H1 (cell line): Measurements from ENCODE around the gene DHRS3. TPM values are rescaled to one million over a fixed set of nuclear protein-coding genes. Genes with fewer than 3 reads are reported as not detected.
A peak's percentile ranks its signal among the peaks of the same experiment; 100 is the strongest.

Source experiments
- CTCF ChIA-PET: fragments of 300-600 bp; sonication (Branson Sonifier 250); formaldehyde crosslinking; loops from one replicate; lab custom pipeline; 2021; ENCODE audit not compliant: partially characterized antibody; lab: Charles Lee
- POLR2A ChIA-PET: fragments of 300-600 bp; sonication (Branson Sonifier 250); formaldehyde crosslinking; loops from one replicate; lab custom pipeline; 2021; ENCODE audit warnings: inconsistent platforms; ENCODE audit not compliant: partially characterized antibody; lab: Charles Lee
- DNase-seq, 2 experiments: peaks; one replicate each; pipeline versions ENCODE4 v3.0.0 to v3.0.0-alpha.2; 2010 to 2022; ENCODE audit warnings: low spot score in 2 of 2, low read depth in 1 of 2, mixed read lengths in 1 of 2
- FAIRE-seq: peaks from 2 replicates; lab custom pipeline; 2011; peaks lifted over from hg19 to GRCh38; lab: Jason Lieb, UNC
- H2AFZ ChIP-seq: 2 replicates; pipeline ENCODE4 v1.8.1; 2012; ENCODE audit warnings: low read length, inconsistent platforms
- H2AK5ac ChIP-seq: 2 replicates; pipeline ENCODE4 v1.6.1; 2013; ENCODE audit warnings: low read depth, low read length
- H2BK120ac ChIP-seq: replicated peaks from 2 replicates; pipeline ENCODE3; 2013; ENCODE audit warnings: low read depth, low read length, inconsistent platforms
- H2BK12ac ChIP-seq: 2 replicates; pipeline ENCODE4 v1.6.1; 2013; ENCODE audit warnings: low read depth, low read length
- H2BK15ac ChIP-seq: 2 replicates; pipeline ENCODE4 v1.6.1; 2013; ENCODE audit warnings: low read length
- H2BK20ac ChIP-seq: 2 replicates; pipeline ENCODE4 v1.6.1; 2013; ENCODE audit warnings: low read length
- H2BK5ac ChIP-seq: 2 replicates; pipeline ENCODE4 v1.6.1; 2013; ENCODE audit warnings: low read depth, low read length
- H3K14ac ChIP-seq: 2 replicates; pipeline ENCODE4 v1.6.1; 2013; ENCODE audit warnings: inconsistent platforms; ENCODE audit not compliant: insufficient read length
- H3K18ac ChIP-seq: 2 replicates; pipeline ENCODE4 v1.6.1; 2013; ENCODE audit warnings: low read length; ENCODE audit errors: extremely low read depth
- H3K23ac ChIP-seq: 2 replicates; pipeline ENCODE4 v1.6.1; 2013; ENCODE audit warnings: inconsistent platforms; ENCODE audit not compliant: insufficient read length
- H3K23me2 ChIP-seq: 2 replicates; pipeline ENCODE4 v1.6.1; 2013; ENCODE audit warnings: low read depth, low read length
- H3K27ac ChIP-seq: 2 replicates; pipeline ENCODE4 v1.6.1; 2011; ENCODE audit warnings: low read depth, low read length, inconsistent platforms
- H3K27me3 ChIP-seq, 4 experiments: replicated peaks in 1 of 4; 1 replicate in 1 of 4; 2 replicates in 3 of 4; pipeline versions ENCODE4 v1.6.1 to v1.8.1; 2011 to 2013; ENCODE audit warnings: low read length in 3 of 4, mild to moderate bottlenecking in 3 of 4, inconsistent platforms in 2 of 4, mixed read lengths in 2 of 4, moderate library complexity in 1 of 4; ENCODE audit not compliant: control insufficient read depth in 3 of 4, insufficient read depth in 3 of 4; ENCODE audit errors: extremely low read depth in 1 of 4
- H3K36me3 ChIP-seq, 4 experiments: 2 replicates each; pipeline versions ENCODE4 v1.6.1 to v1.8.1; 2011 to 2013; ENCODE audit warnings: mild to moderate bottlenecking in 4 of 4, low read length in 3 of 4, moderate library complexity in 2 of 4, control low read depth in 1 of 4, inconsistent platforms in 1 of 4; ENCODE audit not compliant: insufficient read depth in 4 of 4, control insufficient read depth in 2 of 4
- H3K4ac ChIP-seq: replicated peaks from 2 replicates; pipeline ENCODE3; 2013; ENCODE audit warnings: low read length, low read depth, mixed read lengths, inconsistent platforms; ENCODE audit not compliant: insufficient read length
- H3K4me1 ChIP-seq, 4 experiments: replicated peaks in 1 of 4; 1 replicate in 1 of 4; 2 replicates in 3 of 4; pipeline versions ENCODE4 v1.6.1 to v1.8.1; 2011 to 2013; ENCODE audit warnings: low read length in 3 of 4, inconsistent platforms in 2 of 4, mixed read lengths in 1 of 4; ENCODE audit not compliant: insufficient read depth in 4 of 4, control insufficient read depth in 3 of 4
- H3K4me2 ChIP-seq, 2 experiments: 2 replicates each; pipeline versions ENCODE4 v1.6.1 to v1.8.1; 2011 to 2013; ENCODE audit warnings: low read depth in 2 of 2, low read length in 2 of 2, control low read depth in 1 of 2, inconsistent platforms in 1 of 2, mild to moderate bottlenecking in 1 of 2; ENCODE audit not compliant: insufficient read depth in 1 of 2
- H3K4me3 ChIP-seq, 4 experiments: fragments of 200-600, 300-600 bp in 1 of 4; sonication (generic), shearing (Covaris generic), sonication (Bioruptor Twin) in 1 of 4; 2 replicates each; pipeline versions ENCODE4 v1.5.1 to v1.8.1; 2011 to 2016; ENCODE audit warnings: low read length in 4 of 4, low read depth in 3 of 4, control low read depth in 2 of 4, inconsistent platforms in 2 of 4, mild to moderate bottlenecking in 2 of 4, mixed read lengths in 1 of 4, moderate library complexity in 1 of 4; ENCODE audit not compliant: insufficient read depth in 2 of 4; ENCODE audit errors: extremely low read depth in 1 of 4
- H3K56ac ChIP-seq: replicated peaks from 2 replicates; pipeline ENCODE3; 2013; ENCODE audit warnings: low read depth, mild to moderate bottlenecking, mixed read lengths, low read length, inconsistent platforms; ENCODE audit not compliant: insufficient read length
- H3K79me1 ChIP-seq: 2 replicates; pipeline ENCODE4 v1.6.1; 2013; ENCODE audit warnings: low read depth, low read length, control low read depth
- H3K79me2 ChIP-seq, 2 experiments: 2 replicates each; pipeline versions ENCODE4 v1.6.1 to v1.8.1; 2012 to 2013; ENCODE audit warnings: low read length in 2 of 2, mild to moderate bottlenecking in 2 of 2, inconsistent platforms in 1 of 2; ENCODE audit not compliant: insufficient read depth in 2 of 2, control insufficient read depth in 1 of 2
- H3K9ac ChIP-seq, 4 experiments: replicated peaks in 1 of 4; 1 replicate in 1 of 4; 2 replicates in 3 of 4; pipeline versions ENCODE4 v1.6.1 to v1.8.1; 2011 to 2013; ENCODE audit warnings: low read depth in 3 of 4, low read length in 3 of 4, control low read depth in 2 of 4, mild to moderate bottlenecking in 2 of 4, moderate library complexity in 2 of 4, inconsistent platforms in 1 of 4; ENCODE audit errors: extremely low read depth in 1 of 4
- H3K9me3 ChIP-seq, 2 experiments: 2 replicates each; pipeline versions ENCODE4 v1.6.1 to v1.8.1; 2012 to 2013; ENCODE audit warnings: mild to moderate bottlenecking in 2 of 2, moderate library complexity in 2 of 2, control low read depth in 1 of 2, inconsistent platforms in 1 of 2, low read depth in 1 of 2, low read length in 1 of 2, mixed read lengths in 1 of 2; ENCODE audit not compliant: insufficient read depth in 2 of 2
- H4K20me1 ChIP-seq, 2 experiments: replicated peaks in 1 of 2; 2 replicates each; pipeline versions ENCODE3 to v1.8.1; 2011 to 2013; ENCODE audit warnings: inconsistent platforms in 2 of 2, low read length in 2 of 2, mild to moderate bottlenecking in 1 of 2; ENCODE audit not compliant: insufficient read depth in 2 of 2, control insufficient read depth in 1 of 2
- H4K5ac ChIP-seq: 2 replicates; pipeline ENCODE4 v1.6.1; 2013; ENCODE audit warnings: low read length, low read depth, mixed read lengths, inconsistent platforms; ENCODE audit not compliant: insufficient read length
- H4K8ac ChIP-seq: 2 replicates; pipeline ENCODE4 v1.8.0; 2013; ENCODE audit warnings: mild to moderate bottlenecking, moderate library complexity, low read length, inconsistent platforms; ENCODE audit not compliant: insufficient read depth; ENCODE audit errors: extremely low read depth
- H4K91ac ChIP-seq: replicated peaks from 2 replicates; pipeline ENCODE3; 2013; ENCODE audit warnings: low read length, mixed read lengths, inconsistent platforms; ENCODE audit not compliant: insufficient read length
- ASH2L ChIP-seq: fragments of 200-600, 300-600 bp; sonication (generic); IDR thresholded peaks from one replicate; pipeline ENCODE4 v1.7.1; 2017; ENCODE audit warnings: low read length
- CREB1 ChIP-seq: IDR thresholded peaks from 2 replicates; pipeline ENCODE4 v1.6.1; 2012; ENCODE audit warnings: inconsistent platforms
- WGBS, 2 experiments: shearing (Covaris generic) in 1 of 2; methylation state at CpG; one replicate each; pipeline versions ENCODE4 v1.1.6 to v1.1.7; 2013 to 2015; ENCODE audit warnings: low lambda C conversion rate in 2 of 2, mixed read lengths in 2 of 2, inconsistent platforms in 1 of 2, low coverage in 1 of 2, missing lambda C conversion rate in 1 of 2; ENCODE audit not compliant: insufficient replicate concordance in 2 of 2, insufficient coverage in 1 of 2, insufficient read length in 1 of 2; ENCODE audit errors: extremely low coverage in 1 of 2, missing lambda C conversion rate in 1 of 2; 5-methylcytosine and 5-hydroxymethylcytosine counted together
- polyA plus RNA-seq, 7 experiments: library from polyadenylated mRNA; depleted of rRNA in 3 of 7; stranded (reverse) in 5 of 7; unstranded in 2 of 7; fragments of >200 nt in 5 of 7; fragments of 200-250 nt in 2 of 7; gene quantifications; 1 replicate in 5 of 7; 2 replicates in 1 of 7; 4 replicates in 1 of 7; pipeline versions ENCODE4 v1.2.1 to v1.2.3, GENCODE V29; 2011 to 2013; ENCODE audit warnings: missing spikeins in 2 of 7, mixed read lengths in 2 of 7
- total RNA-seq: library from RNA; stranded (reverse); fragmentation: NEBNext Ultra II Directional; extraction: Animal tissue kit (Norgen Biotek cat#: 25700); gene quantifications from 2 replicates; pipeline ENCODE4 v1.2.1, GENCODE V29; 2021

DHRS3 gene
- total and polyA plus RNA-seq, 2 of the 8 experiments (the other 6 are each of a cell fraction or from before 2014, with no cell fraction given), result 32.5 to 36.4 TPM

DNA sequence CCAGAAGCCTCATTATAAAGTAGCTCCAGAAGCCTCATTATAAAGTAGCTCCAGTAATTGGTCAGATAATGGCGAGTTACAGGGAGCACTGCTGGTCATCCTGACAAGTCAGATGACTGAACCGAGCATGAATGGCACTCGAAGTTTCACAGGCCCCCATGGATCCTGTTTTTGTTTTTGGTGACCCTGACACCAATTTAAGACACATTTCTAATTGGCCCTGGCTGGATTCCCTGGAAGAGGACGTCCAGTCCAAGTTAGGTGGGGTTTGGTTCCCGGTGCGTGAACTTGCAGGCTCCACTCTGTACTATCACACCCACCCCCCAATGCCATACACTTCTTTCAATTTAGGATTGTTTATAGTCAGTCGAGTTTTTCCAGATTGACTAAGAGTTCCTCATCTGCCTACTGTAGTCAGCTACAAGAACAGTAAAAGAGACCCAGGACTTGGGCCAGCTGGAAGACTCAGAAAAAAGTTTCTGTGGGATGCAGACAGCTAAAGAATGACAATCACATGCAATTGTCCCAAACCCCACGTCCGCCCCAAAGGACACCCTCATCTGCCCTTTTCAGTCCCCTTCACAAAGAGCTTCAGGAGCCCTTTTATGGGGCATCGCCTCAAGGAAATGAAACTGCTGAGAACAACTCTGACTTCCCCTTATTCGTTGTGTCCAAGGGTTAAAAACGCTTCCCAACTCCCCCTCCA is 2.7 kb downstream of the DHRS3 start:
- CTCF ChIA-PET, result interaction anchor here (0.6 to 11.2 kb wide), 7 partner anchors 8 to 207 kb away, joined by 3 to 130 read pairs (median 4); no protein-coding TSS in a partner anchor

More for the DNA sequence above, 2.7 kb downstream of the DHRS3 start:
- Histone ChIP-seq H3K79me1 (peaks cover 21% of the 10 kb centered on the region), H3K79me2 (peaks cover 21 to 50% of the 10 kb centered on the region in 2 experiments), H2BK12ac (peak overlapping the region; percentile 53; the same call in 1 of the 2 replicates), H3K9me3 (no peaks in the 10 kb centered on the region), H3K23me2 (peaks cover 27% of the 10 kb centered on the region), H4K20me1 (peaks cover 1 to 14% of the 10 kb centered on the region in 2 experiments), H2BK5ac (peak overlapping the region; percentile 85; the same call in 1 of the 2 replicates), H2BK20ac (0 out of 2 replicates have a peak overlapping the region, but pooled peaks have one; percentile 18), H3K27me3 (no peaks in the 10 kb centered on the region; a peak in 1 of 7 replicates), H4K8ac (no peak overlapping the region), H3K4ac (peak overlapping the region; percentile 40), H4K5ac (peak overlapping the region; percentile 10), H3K56ac (peak overlapping the region; percentile 52), H3K9ac (peak overlapping the region in 2 of 4 experiments; percentile 12 to 29; a peak in 4 of 7 replicates), H3K4me2 (peak overlapping the region; percentile 62 to 97), H4K91ac (peak overlapping the region; percentile 61), H3K4me3 (peak overlapping the region; percentile 81 to 97 (median 90)), H2AFZ (no peak overlapping the region), H2AK5ac (no peak overlapping the region), H3K4me1 (peaks cover 5 to 14% (median 11%) of the 10 kb centered on the region in 4 experiments; a peak in 6 of 7 replicates), H3K14ac (no peak overlapping the region), H3K18ac (peak overlapping the region; percentile 90), H2BK120ac (peak overlapping the region; percentile 61), H3K23ac (no peak overlapping the region), H3K27ac (no peak overlapping the region), H2BK15ac (peak overlapping the region; percentile 46; the same call in 1 of the 2 replicates), H3K36me3 (peaks cover 2 to 28% (median 5%) of the 10 kb centered on the region in 4 experiments; a peak in 5 of 8 replicates)
- DNase-seq (no peak), FAIRE-seq (no peak)
- POLR2A ChIA-PET, result interaction anchor here (0.5 to 11.4 kb wide), 8 partner anchors 14 to 1107 kb away, joined by 3 to 107 read pairs (median 7); no protein-coding TSS in a partner anchor
- WGBS, 2 experiments, result 25% methylated on average over 12 of the region's 12 CpGs; no CpG with 5 or more reads in 1 of the 2 experiments
- no peak for TF ChIP-seq CREB1
- peak; percentile 16 for TF ChIP-seq ASH2L
